ENCODE results near the gene SF3B2.
"Not testable (repeated sequence)": the region's sequence is repeated elsewhere in the genome, so short reads cannot be mapped to it uniquely, and the experiment has no call there.

Gene SF3B2

GRCh38 chr11:66008468-66009101 is 43.6 kb upstream of the SF3B2 start:
- H3K9ac ChIP-seq (ENCODE audit: low read length in 5 of 5), result no peak overlapping the region
- no peak overlapping the region for H3K4me3 ChIP-seq (ENCODE audit: low read depth in 1 of 5, low read length in 5 of 5)
- H3K9me3 ChIP-seq (ENCODE audit: control insufficient read depth in 5 of 5, low read length in 5 of 5), result no peaks in the 10 kb centered on the region
- H3K4me1 ChIP-seq (ENCODE audit: control insufficient read depth in 5 of 5, insufficient read depth in 5 of 5, low read length in 5 of 5), result peaks cover 0 to 18% (median 13%) of the 10 kb centered on the region in 5 donors
- no peak overlapping the region for H3K27ac ChIP-seq (ENCODE audit: low read depth, low read length)
- peaks cover 9 to 25% (median 22%) of the 10 kb centered on the region in 5 donors for H3K27me3 ChIP-seq (ENCODE audit: control insufficient read depth in 5 of 5, insufficient read depth in 4 of 5, low read length in 5 of 5)
- peaks cover 0 to 17% (median 14%) of the 10 kb centered on the region in 5 donors for H3K36me3 ChIP-seq (ENCODE audit: control insufficient read depth in 5 of 5, insufficient read depth in 5 of 5, low read length in 5 of 5)

GRCh38 chr11:66010036-66010435 is 42.1 kb upstream of the SF3B2 start:
- Histone ChIP-seq H3K4me1 (ENCODE audit: control insufficient read depth in 5 of 5, insufficient read depth in 5 of 5, low read length in 5 of 5) (peaks cover 0 to 20% (median 15%) of the 10 kb centered on the region in 5 donors), H3K27me3 (ENCODE audit: control insufficient read depth in 5 of 5, insufficient read depth in 4 of 5, low read length in 5 of 5) (peaks cover 9 to 28% (median 23%) of the 10 kb centered on the region in 5 donors)
- H3K36me3 ChIP-seq (ENCODE audit: control insufficient read depth in 5 of 5, insufficient read depth in 5 of 5, low read length in 5 of 5); H3K9me3 ChIP-seq (ENCODE audit: control insufficient read depth in 5 of 5, low read length in 5 of 5); H3K9ac ChIP-seq (ENCODE audit: low read length in 5 of 5); H3K4me3 ChIP-seq (ENCODE audit: low read depth in 1 of 5, low read length in 5 of 5); H3K27ac ChIP-seq (ENCODE audit: low read depth, low read length): not testable (repeated sequence)

GRCh38 chr11:66011239-66011784 is 40.9 kb upstream of the SF3B2 start:
- H3K4me3 ChIP-seq (ENCODE audit: low read depth in 1 of 5, low read length in 5 of 5), result no peak overlapping the region
- no peaks in the 10 kb centered on the region for H3K9me3 ChIP-seq (ENCODE audit: control insufficient read depth in 5 of 5, low read length in 5 of 5)
- H3K27me3 ChIP-seq (ENCODE audit: control insufficient read depth in 5 of 5, insufficient read depth in 4 of 5, low read length in 5 of 5), result peaks cover 9 to 28% (median 23%) of the 10 kb centered on the region in 5 donors
- peaks cover 0 to under 1% (median 0%) of the 10 kb centered on the region in 5 donors for H3K36me3 ChIP-seq (ENCODE audit: control insufficient read depth in 5 of 5, insufficient read depth in 5 of 5, low read length in 5 of 5)
- peaks cover 0 to 33% (median 17%) of the 10 kb centered on the region in 5 donors for H3K4me1 ChIP-seq (ENCODE audit: control insufficient read depth in 5 of 5, insufficient read depth in 5 of 5, low read length in 5 of 5)
- H3K27ac ChIP-seq (ENCODE audit: low read depth, low read length), result no peak overlapping the region
- H3K9ac ChIP-seq (ENCODE audit: low read length in 5 of 5), result no peak overlapping the region

- H3K27me3 ChIP-seq (ENCODE audit: control insufficient read depth in 5 of 5, insufficient read depth in 4 of 5, low read length in 5 of 5), result peaks cover 9 to 28% (median 23%) of the 10 kb centered on the region in 5 donors
- H3K4me3 ChIP-seq (ENCODE audit: low read depth in 1 of 5, low read length in 5 of 5), result no peak within 1 kb of the TSS
- no peak within 1 kb of the TSS for H3K9ac ChIP-seq (ENCODE audit: low read length in 5 of 5)
- H3K36me3 ChIP-seq (ENCODE audit: control insufficient read depth in 5 of 5, insufficient read depth in 5 of 5, low read length in 5 of 5), result no peaks in the 10 kb centered on the region
- peaks cover 0 to 36% (median 17%) of the 10 kb centered on the region in 5 donors for H3K4me1 ChIP-seq (ENCODE audit: control insufficient read depth in 5 of 5, insufficient read depth in 5 of 5, low read length in 5 of 5)
- no peaks in the 10 kb centered on the region for H3K9me3 ChIP-seq (ENCODE audit: control insufficient read depth in 5 of 5, low read length in 5 of 5)
- H3K27ac ChIP-seq (ENCODE audit: low read depth, low read length), result no peak within 1 kb of the TSS
Observed at GRCh38 chr11:66011785-66012303, 40.3 kb upstream of the SF3B2 start, which contains the start of gene CST6. Gene CST6 (plus strand): TSS chr11:66012008. CDS start chr11:66012045, 37 bp downstream.

- Histone ChIP-seq H3K9ac (ENCODE audit: low read length in 5 of 5) (no peak overlapping the region), H3K9me3 (ENCODE audit: control insufficient read depth in 5 of 5, low read length in 5 of 5) (no peaks in the 10 kb centered on the region), H3K4me1 (ENCODE audit: control insufficient read depth in 5 of 5, insufficient read depth in 5 of 5, low read length in 5 of 5) (peaks cover 0 to 36% (median 17%) of the 10 kb centered on the region in 5 donors), H3K27me3 (ENCODE audit: control insufficient read depth in 5 of 5, insufficient read depth in 4 of 5, low read length in 5 of 5) (peaks cover 9 to 28% (median 23%) of the 10 kb centered on the region in 5 donors), H3K36me3 (ENCODE audit: control insufficient read depth in 5 of 5, insufficient read depth in 5 of 5, low read length in 5 of 5) (no peaks in the 10 kb centered on the region), H3K4me3 (ENCODE audit: low read depth in 1 of 5, low read length in 5 of 5) (no peak overlapping the region), H3K27ac (ENCODE audit: low read depth, low read length) (no peak overlapping the region)
Observed at GRCh38 chr11:66012371-66012945, 39.7 kb upstream of the SF3B2 start.

GRCh38 chr11:66012946-66013761 is 39.0 kb upstream of the SF3B2 start:
- H3K4me1 ChIP-seq (ENCODE audit: control insufficient read depth in 5 of 5, insufficient read depth in 5 of 5, low read length in 5 of 5), result peaks cover 0 to 36% (median 17%) of the 10 kb centered on the region in 5 donors
- no peak overlapping the region for H3K27ac ChIP-seq (ENCODE audit: low read depth, low read length)
- no peaks in the 10 kb centered on the region for H3K9me3 ChIP-seq (ENCODE audit: control insufficient read depth in 5 of 5, low read length in 5 of 5)
- no peaks in the 10 kb centered on the region for H3K36me3 ChIP-seq (ENCODE audit: control insufficient read depth in 5 of 5, insufficient read depth in 5 of 5, low read length in 5 of 5)
- no peak overlapping the region for H3K9ac ChIP-seq (ENCODE audit: low read length in 5 of 5)
- H3K4me3 ChIP-seq (ENCODE audit: low read depth in 1 of 5, low read length in 5 of 5), result no peak overlapping the region
- peaks cover 9 to 28% (median 23%) of the 10 kb centered on the region in 5 donors for H3K27me3 ChIP-seq (ENCODE audit: control insufficient read depth in 5 of 5, insufficient read depth in 4 of 5, low read length in 5 of 5)

GRCh38 chr11:66013762-66014100 is 38.4 kb upstream of the SF3B2 start:
- H3K9ac ChIP-seq (ENCODE audit: low read length in 5 of 5), result no peak overlapping the region
- no peak overlapping the region for H3K4me3 ChIP-seq (ENCODE audit: low read depth in 1 of 5, low read length in 5 of 5)
- H3K27ac ChIP-seq (ENCODE audit: low read depth, low read length), result no peak overlapping the region
- peaks cover 9 to 28% (median 23%) of the 10 kb centered on the region in 5 donors for H3K27me3 ChIP-seq (ENCODE audit: control insufficient read depth in 5 of 5, insufficient read depth in 4 of 5, low read length in 5 of 5)
- H3K9me3 ChIP-seq (ENCODE audit: control insufficient read depth in 5 of 5, low read length in 5 of 5), result no peaks in the 10 kb centered on the region
- H3K4me1 ChIP-seq (ENCODE audit: control insufficient read depth in 5 of 5, insufficient read depth in 5 of 5, low read length in 5 of 5), result peaks cover 0 to 36% (median 17%) of the 10 kb centered on the region in 5 donors
- no peaks in the 10 kb centered on the region for H3K36me3 ChIP-seq (ENCODE audit: control insufficient read depth in 5 of 5, insufficient read depth in 5 of 5, low read length in 5 of 5)

GRCh38 chr11:66014804-66015453 is 37.2 kb upstream of the SF3B2 start:
- H3K4me1 ChIP-seq (ENCODE audit: control insufficient read depth in 5 of 5, insufficient read depth in 5 of 5, low read length in 5 of 5), result peaks cover 0 to 36% (median 17%) of the 10 kb centered on the region in 5 donors
- peak overlapping the region in 2 of 5 donors; percentile 16 to 26 for H3K9ac ChIP-seq (ENCODE audit: low read length in 5 of 5)
- H3K9me3 ChIP-seq (ENCODE audit: control insufficient read depth in 5 of 5, low read length in 5 of 5), result no peaks in the 10 kb centered on the region
- no peaks in the 10 kb centered on the region for H3K36me3 ChIP-seq (ENCODE audit: control insufficient read depth in 5 of 5, insufficient read depth in 5 of 5, low read length in 5 of 5)
- H3K27me3 ChIP-seq (ENCODE audit: control insufficient read depth in 5 of 5, insufficient read depth in 4 of 5, low read length in 5 of 5), result peaks cover 9 to 28% (median 23%) of the 10 kb centered on the region in 5 donors
- H3K27ac ChIP-seq (ENCODE audit: low read depth, low read length), result no peak overlapping the region
- no peak overlapping the region for H3K4me3 ChIP-seq (ENCODE audit: low read depth in 1 of 5, low read length in 5 of 5)

- no peaks in the 10 kb centered on the region for H3K36me3 ChIP-seq (ENCODE audit: control insufficient read depth in 5 of 5, insufficient read depth in 5 of 5, low read length in 5 of 5)
- H3K27me3 ChIP-seq (ENCODE audit: control insufficient read depth in 5 of 5, insufficient read depth in 4 of 5, low read length in 5 of 5), result peaks cover 9 to 28% (median 23%) of the 10 kb centered on the region in 5 donors
- no peak overlapping the region for H3K4me3 ChIP-seq (ENCODE audit: low read depth in 1 of 5, low read length in 5 of 5)
- H3K9ac ChIP-seq (ENCODE audit: low read length in 5 of 5), result peak overlapping the region in 1 of 5 donors; percentile 26
- no peak overlapping the region for H3K27ac ChIP-seq (ENCODE audit: low read depth, low read length)
- peaks cover 0 to 36% (median 17%) of the 10 kb centered on the region in 5 donors for H3K4me1 ChIP-seq (ENCODE audit: control insufficient read depth in 5 of 5, insufficient read depth in 5 of 5, low read length in 5 of 5)
- H3K9me3 ChIP-seq (ENCODE audit: control insufficient read depth in 5 of 5, low read length in 5 of 5), result no peaks in the 10 kb centered on the region
Observed at GRCh38 chr11:66015454-66015881, 36.7 kb upstream of the SF3B2 start.
